Measurements from ENCODE around the gene DTWD1. TPM values are rescaled to one million over a fixed set of nuclear protein-coding genes. Genes with fewer than 3 reads are reported as not detected.
"Not testable (repeated sequence)": the region's sequence is repeated elsewhere in the genome, so short reads cannot be mapped to it uniquely, and the experiment has no call there.

Gene DTWD1
- total RNA-seq, 1 experiment from 2014 or later, result 32.5 TPM

- Mint-ChIP-seq H3K4me3 (no peak overlapping the region), H3K36me3 (peaks cover 21% of the 10 kb centered on the region), H3K9me3 (peaks cover 22% of the 10 kb centered on the region), H3K4me1 (peaks cover 5% of the 10 kb centered on the region), H3K27ac (no peak overlapping the region), H3K27me3 (ENCODE audit: low read depth) (no peaks in the 10 kb centered on the region)
- ATAC-seq, result no peak
- ChIA-PET POLR2A (no interaction called here), CTCF (no interaction called here)
- TF ChIP-seq SMAD4 (CRISPR knock-in tag; IDR thresholded peaks at IDR 0.05), result no peak
- TF ChIP-seq HMGA2 (CRISPR knock-in tag; IDR thresholded peaks at IDR 0.05), result no peak
- no peak for TF ChIP-seq ZNF425 (CRISPR knock-in tag; conservative IDR thresholded peaks at IDR 0.05)
- no peak for TF ChIP-seq PREB (CRISPR knock-in tag; IDR thresholded peaks at IDR 0.05; ENCODE audit: borderline replicate concordance)
- TF ChIP-seq ATF6 (CRISPR knock-in tag; IDR thresholded peaks at IDR 0.05), result no peak
- no peak for TF ChIP-seq TP53 (CRISPR knock-in tag; IDR thresholded peaks at IDR 0.05)
- no peak for TF ChIP-seq ZNF121 (CRISPR knock-in tag; IDR thresholded peaks at IDR 0.05)
- TF ChIP-seq SMAD3 (CRISPR knock-in tag; IDR thresholded peaks at IDR 0.05; ENCODE audit: borderline replicate concordance), result no peak
- no peak for TF ChIP-seq JAZF1 (CRISPR knock-in tag; IDR thresholded peaks at IDR 0.05)
- TF ChIP-seq NFE2L1 (CRISPR knock-in tag; IDR thresholded peaks at IDR 0.05), result no peak
- TF ChIP-seq ATF1 (CRISPR knock-in tag; IDR thresholded peaks at IDR 0.05), result no peak
- TF ChIP-seq ZNF232 (CRISPR knock-in tag; IDR thresholded peaks at IDR 0.05), result no peak
- no peak for TF ChIP-seq ZNF219 (CRISPR knock-in tag; IDR thresholded peaks at IDR 0.05; ENCODE audit: borderline replicate concordance)
- no peak for TF ChIP-seq ZNF423 (CRISPR knock-in tag; IDR thresholded peaks at IDR 0.05)
- no peak for TF ChIP-seq RORB (CRISPR knock-in tag; IDR thresholded peaks at IDR 0.05)
- no peak for TF ChIP-seq GTF2I (CRISPR knock-in tag; conservative IDR thresholded peaks at IDR 0.05)
- DNase-seq (ENCODE audit: low spot score), result no peak
Measured at GRCh38 chr15:49610157-49610918, 10.5 kb upstream of the DTWD1 start.

- Mint-ChIP-seq H3K9me3 (peaks cover 25% of the 10 kb centered on the region), H3K36me3 (peaks cover 24% of the 10 kb centered on the region)
- H3K27me3 Mint-ChIP-seq (ENCODE audit: low read depth); H3K27ac Mint-ChIP-seq; H3K4me3 Mint-ChIP-seq; DNase-seq (ENCODE audit: low spot score); CTCF ChIA-PET; H3K4me1 Mint-ChIP-seq; POLR2A ChIA-PET; ATAC-seq: not testable (repeated sequence)
Measured at GRCh38 chr15:49612240-49612639, 8.6 kb upstream of the DTWD1 start.

- H3K4me1 Mint-ChIP-seq, result peaks cover 27% of the 10 kb centered on the region
Measured at GRCh38 chr15:49619226-49619625, 1.6 kb upstream of the DTWD1 start.

More at GRCh38 chr15:49619226-49619625, 1.6 kb upstream of the DTWD1 start:
- H3K4me3 Mint-ChIP-seq, result peak overlapping the region; percentile 97
- TF ChIP-seq MYBL2 (CRISPR knock-in tag; IDR thresholded peaks at IDR 0.05) (no peak), USF2 (CRISPR knock-in tag; IDR thresholded peaks at IDR 0.05) (no peak)
- H3K27me3 Mint-ChIP-seq (ENCODE audit: low read depth), result no peaks in the 10 kb centered on the region
- no peak overlapping the region for H3K27ac Mint-ChIP-seq
- ChIA-PET POLR2A (no interaction called here), CTCF (no interaction called here)
- no peak for ATAC-seq
- H3K9me3 Mint-ChIP-seq, result peaks cover 18% of the 10 kb centered on the region
- peaks cover 22% of the 10 kb centered on the region for H3K36me3 Mint-ChIP-seq
- DNase-seq (ENCODE audit: low spot score), result no peak

Data from WTC11 (cell line).